OCI-LY1 (cell line): ENCODE measurements around the gene MDC1.

Experiments used
- H2AFZ ChIP-seq: fragments of 200-600 bp; sonication (generic), shearing (Covaris generic); 2 replicates; pipeline ENCODE4 v1.6.0; 2014; ENCODE audit warnings: antibody characterized with exemption, mild to moderate bottlenecking, low read length
- H3F3A ChIP-seq: fragments of 200-600 bp; sonication (generic), shearing (Covaris generic); 2 replicates; pipeline ENCODE4 v1.6.0; 2014; ENCODE audit warnings: mild to moderate bottlenecking, antibody characterized with exemption, low read length, moderate library complexity; ENCODE audit not compliant: insufficient read depth
- H3K27ac ChIP-seq: fragments of 200-600 bp; sonication (generic); 2 replicates; pipeline ENCODE4 v1.5.1; 2014; ENCODE audit warnings: low read length, mixed run types, mild to moderate bottlenecking, low read depth; ENCODE audit not compliant: poor library complexity, severe bottlenecking
- H3K27me3 ChIP-seq: fragments of 200-600 bp; sonication (generic); 2 replicates; pipeline ENCODE4 v1.6.0; 2014; ENCODE audit warnings: antibody characterized with exemption, mild to moderate bottlenecking, low read length, moderate library complexity; ENCODE audit not compliant: insufficient read depth
- H3K36me3 ChIP-seq: fragments of 200-600 bp; sonication (generic); 2 replicates; pipeline ENCODE4 v1.6.1; 2014; ENCODE audit warnings: mild to moderate bottlenecking, antibody characterized with exemption, low read length, moderate library complexity, mixed read lengths; ENCODE audit not compliant: insufficient read depth
- H3K4me1 ChIP-seq: fragments of 200-600 bp; sonication (generic); 2 replicates; pipeline ENCODE4 v1.5.1; 2014; ENCODE audit warnings: mild to moderate bottlenecking, low read length, moderate library complexity; ENCODE audit not compliant: insufficient read depth, severe bottlenecking
- H3K4me2 ChIP-seq: fragments of 200-600 bp; sonication (generic), shearing (Covaris generic); 2 replicates; pipeline ENCODE4 v1.6.1; 2014; ENCODE audit warnings: low read length
- H3K4me3 ChIP-seq: fragments of 200-600 bp; sonication (generic); 2 replicates; pipeline ENCODE4 v1.5.1; 2014; ENCODE audit warnings: low read length, low read depth, mild to moderate bottlenecking, mixed read lengths; ENCODE audit not compliant: poor library complexity, severe bottlenecking
- H3K79me2 ChIP-seq: fragments of 200-600 bp; shearing (Covaris generic); 2 replicates; pipeline ENCODE4 v1.6.1; 2016; ENCODE audit warnings: mixed run types, low read length, mixed read lengths; ENCODE audit not compliant: insufficient read depth
- H3K9ac ChIP-seq: fragments of 200-600 bp; sonication (generic), shearing (Covaris generic); 2 replicates; pipeline ENCODE4 v1.6.1; 2014; ENCODE audit warnings: mild to moderate bottlenecking, low read length, mixed read lengths
- H3K9me2 ChIP-seq: fragments of 200-600 bp; sonication (generic), shearing (Covaris generic); 2 replicates; pipeline ENCODE4 v1.6.1; 2014; ENCODE audit warnings: low read depth, mild to moderate bottlenecking, low read length, mixed read lengths
- H3K9me3 ChIP-seq: fragments of 200-600 bp; shearing (Covaris generic); 2 replicates; pipeline ENCODE4 v1.6.1; 2014; ENCODE audit warnings: low read length, mixed read lengths
- H4K20me1 ChIP-seq: fragments of 200-600 bp; sonication (generic), shearing (Covaris generic); 2 replicates; pipeline ENCODE4 v1.6.0; 2016; ENCODE audit warnings: mild to moderate bottlenecking, low read length; ENCODE audit not compliant: insufficient read depth
- EZH2 ChIP-seq: fragments of 200-600 bp; sonication (generic), shearing (Covaris generic); IDR thresholded peaks from 2 replicates; pipeline ENCODE4 v1.8.0; 2017; ENCODE audit warnings: borderline replicate concordance, mixed run types, mild to moderate bottlenecking, antibody characterized with exemption, low read length, moderate library complexity, mixed read lengths
- TF ChIP-seq, protein P1 (sequence below): fragments of 200-600 bp; sonication (generic), shearing (Covaris generic); IDR thresholded peaks from 2 replicates; pipeline ENCODE4 v1.5.1; 2017; ENCODE audit warnings: mild to moderate bottlenecking, antibody characterized with exemption, low read length, moderate library complexity, mixed read lengths

Gene MDC1

DNA sequence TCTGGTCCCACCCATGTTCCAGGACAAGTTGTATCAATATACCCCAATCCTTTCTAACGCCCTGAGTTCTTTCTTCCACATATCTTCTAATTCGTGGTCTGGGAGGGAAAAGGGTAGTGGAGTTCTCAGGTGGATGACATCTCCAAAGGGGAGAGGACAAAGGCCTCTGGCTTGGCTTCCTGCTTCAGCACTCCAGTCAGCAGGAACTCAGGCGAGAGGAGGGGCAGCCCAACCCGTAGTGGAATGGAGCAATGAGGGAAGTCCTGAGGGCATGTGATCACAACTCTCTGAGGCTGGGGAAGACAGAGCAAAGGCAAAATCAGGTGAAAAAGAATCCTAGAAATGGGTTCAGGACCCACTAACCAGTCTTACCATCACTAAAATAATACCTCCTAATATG is 16.7 kb downstream of the MDC1 start:
- no peak overlapping the region for H3K27ac ChIP-seq
- no peaks in the 10 kb centered on the region for H3K79me2 ChIP-seq

DNA sequence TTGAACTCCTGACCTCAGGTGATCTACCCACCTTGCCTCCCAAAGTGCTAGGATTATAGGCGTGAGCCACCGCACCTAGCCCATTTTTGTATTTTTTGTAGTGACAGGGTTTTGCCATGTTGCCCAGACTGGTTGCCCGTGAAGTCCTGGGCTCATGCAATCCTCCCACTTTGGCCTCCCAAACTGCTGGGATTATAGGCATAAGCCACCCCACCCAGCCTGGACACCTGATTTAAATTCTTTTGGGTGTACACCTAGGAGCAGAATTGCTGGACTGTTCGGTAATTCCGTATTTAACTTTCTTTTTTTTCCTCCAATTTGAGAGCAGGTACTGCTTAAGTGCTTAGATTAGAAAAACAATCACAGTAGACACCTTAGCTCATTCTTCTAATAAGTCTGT is 20.6 kb downstream of the MDC1 start:
- TF ChIP-seq, protein P1, sequence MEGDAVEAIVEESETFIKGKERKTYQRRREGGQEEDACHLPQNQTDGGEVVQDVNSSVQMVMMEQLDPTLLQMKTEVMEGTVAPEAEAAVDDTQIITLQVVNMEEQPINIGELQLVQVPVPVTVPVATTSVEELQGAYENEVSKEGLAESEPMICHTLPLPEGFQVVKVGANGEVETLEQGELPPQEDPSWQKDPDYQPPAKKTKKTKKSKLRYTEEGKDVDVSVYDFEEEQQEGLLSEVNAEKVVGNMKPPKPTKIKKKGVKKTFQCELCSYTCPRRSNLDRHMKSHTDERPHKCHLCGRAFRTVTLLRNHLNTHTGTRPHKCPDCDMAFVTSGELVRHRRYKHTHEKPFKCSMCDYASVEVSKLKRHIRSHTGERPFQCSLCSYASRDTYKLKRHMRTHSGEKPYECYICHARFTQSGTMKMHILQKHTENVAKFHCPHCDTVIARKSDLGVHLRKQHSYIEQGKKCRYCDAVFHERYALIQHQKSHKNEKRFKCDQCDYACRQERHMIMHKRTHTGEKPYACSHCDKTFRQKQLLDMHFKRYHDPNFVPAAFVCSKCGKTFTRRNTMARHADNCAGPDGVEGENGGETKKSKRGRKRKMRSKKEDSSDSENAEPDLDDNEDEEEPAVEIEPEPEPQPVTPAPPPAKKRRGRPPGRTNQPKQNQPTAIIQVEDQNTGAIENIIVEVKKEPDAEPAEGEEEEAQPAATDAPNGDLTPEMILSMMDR = no peak
- TF ChIP-seq EZH2 = no peak
- H3K27me3 ChIP-seq = no peaks in the 10 kb centered on the region
- no peak overlapping the region for H3K27ac ChIP-seq

More for the DNA sequence above, 16.7 kb downstream of the MDC1 start:
- no peak overlapping the region for H3K4me2 ChIP-seq
- H3K4me3 ChIP-seq = no peak overlapping the region
- no peaks in the 10 kb centered on the region for H3K9me2 ChIP-seq
- no peak overlapping the region for H3K9ac ChIP-seq
- H4K20me1 ChIP-seq = no peaks in the 10 kb centered on the region
- H3K36me3 ChIP-seq = peaks cover 56% of the 10 kb centered on the region
- H3K9me3 ChIP-seq = no peaks in the 10 kb centered on the region
- H3F3A ChIP-seq = no peaks in the 10 kb centered on the region
- TF ChIP-seq, protein P1 = no peak
- no peak for TF ChIP-seq EZH2
- H2AFZ ChIP-seq = no peak overlapping the region
- H3K4me1 ChIP-seq = no peaks in the 10 kb centered on the region
- no peaks in the 10 kb centered on the region for H3K27me3 ChIP-seq

DNA sequence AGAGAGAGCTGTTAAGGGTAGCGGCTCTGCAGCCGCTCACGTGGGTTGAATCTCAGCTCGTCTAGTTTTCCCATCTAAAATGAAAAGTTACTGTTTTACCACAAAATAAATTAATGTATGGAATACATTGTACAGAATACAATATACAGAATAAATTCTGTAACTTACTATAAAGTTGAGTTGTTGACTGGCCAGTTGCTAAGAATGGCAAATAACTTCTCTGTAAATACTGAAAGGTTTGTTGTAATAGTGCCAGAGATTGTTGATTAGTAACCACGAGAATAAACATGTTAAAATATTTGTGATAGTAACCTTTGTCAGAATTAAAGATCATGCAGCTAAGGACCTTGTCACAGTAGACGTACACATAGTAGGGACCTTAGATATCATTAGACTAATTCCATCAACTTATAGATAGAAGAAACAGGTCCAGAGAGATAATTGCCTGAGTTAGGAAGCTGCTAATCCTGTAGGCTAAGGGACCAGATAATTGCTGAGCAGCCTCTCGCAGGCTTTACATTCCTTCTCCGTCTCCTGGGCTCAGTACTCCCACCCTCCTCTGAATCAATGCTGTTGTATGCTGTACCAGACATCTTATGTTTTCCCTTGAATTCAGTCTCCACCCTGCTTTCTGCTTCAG is 25.8 kb downstream of the MDC1 start:
- H3K79me2 ChIP-seq = no peaks in the 10 kb centered on the region
- H4K20me1 ChIP-seq = no peaks in the 10 kb centered on the region
- H3K9ac ChIP-seq = peak overlapping the region; percentile 62
- peak overlapping the region; percentile 75 for H3K4me2 ChIP-seq
- no peaks in the 10 kb centered on the region for H3K36me3 ChIP-seq
- peaks cover 14% of the 10 kb centered on the region for H3F3A ChIP-seq
- TF ChIP-seq, protein P1 = no peak
- TF ChIP-seq EZH2 = no peak
- peaks cover 49% of the 10 kb centered on the region for H3K4me1 ChIP-seq
- H2AFZ ChIP-seq = no peak overlapping the region
- H3K27ac ChIP-seq = no peak overlapping the region
- no peaks in the 10 kb centered on the region for H3K9me2 ChIP-seq
- H3K4me3 ChIP-seq = peak overlapping the region; percentile 64
- H3K27me3 ChIP-seq = no peaks in the 10 kb centered on the region
- no peaks in the 10 kb centered on the region for H3K9me3 ChIP-seq

More for the DNA sequence above, 20.6 kb downstream of the MDC1 start:
- H3K4me3 ChIP-seq = no peak overlapping the region
- no peaks in the 10 kb centered on the region for H3F3A ChIP-seq
- no peak overlapping the region for H2AFZ ChIP-seq
- H3K9me2 ChIP-seq = no peaks in the 10 kb centered on the region
- H3K4me2 ChIP-seq = no peak overlapping the region
- H3K79me2 ChIP-seq = no peaks in the 10 kb centered on the region
- no peak overlapping the region for H3K9ac ChIP-seq
- H3K36me3 ChIP-seq = peaks cover 22% of the 10 kb centered on the region; the same call in 1 of the 2 replicates
- H3K9me3 ChIP-seq = no peaks in the 10 kb centered on the region
- peaks cover 7% of the 10 kb centered on the region for H3K4me1 ChIP-seq
- H4K20me1 ChIP-seq = no peaks in the 10 kb centered on the region
